Neural crest cell (in vitro differentiated cells): ENCODE results near the gene UBAP2. TPM values are rescaled to one million over a fixed set of nuclear protein-coding genes. Genes with fewer than 3 reads are reported as not detected.

Experiments used
- DNase-seq: peaks from one replicate; pipeline ENCODE4 v3.0.0; 2021; ENCODE audit warnings: low read depth, mixed read lengths, low spot score
- H3K27ac Mint-ChIP-seq: one replicate; pipeline ENCODE4 v1.8.0; 2021; ENCODE audit warnings: mild to moderate bottlenecking, mixed read lengths; ENCODE audit not compliant: unreplicated experiment
- H3K27me3 Mint-ChIP-seq: 2 replicates; pipeline ENCODE4 v1.8.0; 2021; ENCODE audit warnings: low read depth, mild to moderate bottlenecking, mixed read lengths
- H3K36me3 Mint-ChIP-seq: 2 replicates; pipeline ENCODE4 v1.8.0; 2021; ENCODE audit warnings: low read depth, mild to moderate bottlenecking, mixed read lengths
- H3K4me1 Mint-ChIP-seq: 2 replicates; pipeline ENCODE4 v1.8.0; 2021; ENCODE audit warnings: mixed read lengths
- H3K4me3 Mint-ChIP-seq: one replicate; pipeline ENCODE4 v1.8.0; 2021; ENCODE audit warnings: mild to moderate bottlenecking, mixed read lengths
- H3K9me3 Mint-ChIP-seq: 2 replicates; pipeline ENCODE4 v1.8.0; 2021; ENCODE audit warnings: mixed read lengths
- CTCF ChIP-seq: fragments of 200-600 bp; sonication (generic); conservative IDR thresholded peaks from 2 replicates; pipeline ENCODE4 v1.5.0; 2021; ENCODE audit warnings: antibody characterized with exemption, mild to moderate bottlenecking
- long read RNA-seq: library from polyadenylated mRNA; unstranded; transcript quantifications from one replicate; pipeline ENCODE4 v2.0.0, GENCODE V29; 2020
- total RNA-seq: library from RNA; stranded (reverse); gene quantifications from 2 replicates; pipeline ENCODE4 v1.2.1, GENCODE V29; 2021

Gene UBAP2, protein sequence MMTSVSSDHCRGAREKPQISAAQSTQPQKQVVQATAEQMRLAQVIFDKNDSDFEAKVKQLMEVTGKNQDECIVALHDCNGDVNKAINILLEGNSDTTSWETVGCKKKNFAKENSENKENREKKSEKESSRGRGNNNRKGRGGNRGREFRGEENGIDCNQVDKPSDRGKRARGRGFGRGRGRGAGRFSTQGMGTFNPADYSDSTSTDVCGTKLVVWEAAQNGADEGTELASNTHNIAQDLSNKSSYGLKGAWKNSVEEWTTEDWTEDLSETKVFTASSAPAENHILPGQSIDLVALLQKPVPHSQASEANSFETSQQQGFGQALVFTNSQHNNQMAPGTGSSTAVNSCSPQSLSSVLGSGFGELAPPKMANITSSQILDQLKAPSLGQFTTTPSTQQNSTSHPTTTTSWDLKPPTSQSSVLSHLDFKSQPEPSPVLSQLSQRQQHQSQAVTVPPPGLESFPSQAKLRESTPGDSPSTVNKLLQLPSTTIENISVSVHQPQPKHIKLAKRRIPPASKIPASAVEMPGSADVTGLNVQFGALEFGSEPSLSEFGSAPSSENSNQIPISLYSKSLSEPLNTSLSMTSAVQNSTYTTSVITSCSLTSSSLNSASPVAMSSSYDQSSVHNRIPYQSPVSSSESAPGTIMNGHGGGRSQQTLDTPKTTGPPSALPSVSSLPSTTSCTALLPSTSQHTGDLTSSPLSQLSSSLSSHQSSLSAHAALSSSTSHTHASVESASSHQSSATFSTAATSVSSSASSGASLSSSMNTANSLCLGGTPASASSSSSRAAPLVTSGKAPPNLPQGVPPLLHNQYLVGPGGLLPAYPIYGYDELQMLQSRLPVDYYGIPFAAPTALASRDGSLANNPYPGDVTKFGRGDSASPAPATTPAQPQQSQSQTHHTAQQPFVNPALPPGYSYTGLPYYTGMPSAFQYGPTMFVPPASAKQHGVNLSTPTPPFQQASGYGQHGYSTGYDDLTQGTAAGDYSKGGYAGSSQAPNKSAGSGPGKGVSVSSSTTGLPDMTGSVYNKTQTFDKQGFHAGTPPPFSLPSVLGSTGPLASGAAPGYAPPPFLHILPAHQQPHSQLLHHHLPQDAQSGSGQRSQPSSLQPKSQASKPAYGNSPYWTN
- total RNA-seq = 60.7 and 62.7 TPM in 2 replicates
- long read RNA-seq, partial matches to known transcripts = 3 of 7 reads
- long read RNA-seq, other reads (novel, unspliced or antisense) = 4 of 7 reads

GRCh38 chr9:34048727-34049629, at the start of gene UBAP2:
Gene UBAP2 (minus strand): TSS chr9:34048887. CDS start chr9:34017148, 31,739 bp downstream.
- H3K9me3 Mint-ChIP-seq = no peaks in the 10 kb centered on the region
- DNase-seq = peak; percentile 93
- H3K4me3 Mint-ChIP-seq = peak within 1 kb of the TSS; percentile 99
- peaks cover 38% of the 10 kb centered on the region for H3K4me1 Mint-ChIP-seq
- H3K27me3 Mint-ChIP-seq = peaks cover 4% of the 10 kb centered on the region
- peak within 1 kb of the TSS; percentile 100 for H3K27ac Mint-ChIP-seq
- no peak for TF ChIP-seq CTCF
- H3K36me3 Mint-ChIP-seq = peaks cover 2% of the 10 kb centered on the region

GRCh38 chr9:34098307-34098706, 49.6 kb upstream of the UBAP2 start:
- no peaks in the 10 kb centered on the region for H3K9me3 Mint-ChIP-seq
- no peak overlapping the region for H3K27ac Mint-ChIP-seq
- DNase-seq = no peak
- H3K4me3 Mint-ChIP-seq = no peak overlapping the region
- no peak for TF ChIP-seq CTCF
- peaks cover 1% of the 10 kb centered on the region for H3K36me3 Mint-ChIP-seq
- no peaks in the 10 kb centered on the region for H3K4me1 Mint-ChIP-seq
- no peaks in the 10 kb centered on the region for H3K27me3 Mint-ChIP-seq

GRCh38 chr9:34097865-34098264, 49.2 kb upstream of the UBAP2 start:
- no peak overlapping the region for H3K4me3 Mint-ChIP-seq
- no peak for DNase-seq
- no peak overlapping the region for H3K27ac Mint-ChIP-seq
- H3K27me3 Mint-ChIP-seq = no peaks in the 10 kb centered on the region
- H3K36me3 Mint-ChIP-seq = peaks cover 4% of the 10 kb centered on the region
- H3K4me1 Mint-ChIP-seq = no peaks in the 10 kb centered on the region
- TF ChIP-seq CTCF = no peak
- H3K9me3 Mint-ChIP-seq = no peaks in the 10 kb centered on the region

GRCh38 chr9:34096751-34097150, 48.1 kb upstream of the UBAP2 start:
- no peak for DNase-seq
- Mint-ChIP-seq H3K4me3 (no peak overlapping the region), H3K4me1 (no peaks in the 10 kb centered on the region), H3K27ac (peak overlapping the region; percentile 43), H3K9me3 (no peaks in the 10 kb centered on the region), H3K27me3 (no peaks in the 10 kb centered on the region), H3K36me3 (peaks cover 8% of the 10 kb centered on the region)
- no peak for TF ChIP-seq CTCF
